Ramos (cell line): Measurements from ENCODE around the gene CYP1A2.
"Not testable (repeated sequence)": the region's sequence is repeated elsewhere in the genome, so short reads cannot be mapped to it uniquely, and the experiment has no call there.

Experiments
- in situ Hi-C: fragments of 300-500 bp; cut with MboI; formaldehyde crosslinking; loops from one replicate; pipeline ENCODE4 v1.14.3; 2022; ENCODE audit warnings: low sequenced_read_pairs; ENCODE audit not compliant: unreplicated experiment

CYP1A2 gene

GRCh38 chr15:74733269-74733668, 15.4 kb upstream of the CYP1A2 start:
- in situ Hi-C loops: no loop called here

GRCh38 chr15:74735305-74735704, 13.3 kb upstream of the CYP1A2 start:
- in situ Hi-C loops: no loop called here

GRCh38 chr15:74738239-74738638, 10.4 kb upstream of the CYP1A2 start:
- in situ Hi-C loops: not testable (repeated sequence)

- in situ Hi-C loops: no loop called here
Observed at GRCh38 chr15:74742422-74742821, 6.2 kb upstream of the CYP1A2 start.

- in situ Hi-C loops: no loop called here
Observed at GRCh38 chr15:74746389-74746788, 2.3 kb upstream of the CYP1A2 start.

GRCh38 chr15:74749832-74750231, 1.2 kb downstream of the CYP1A2 start:
- in situ Hi-C loops: no loop called here

- in situ Hi-C loops: no loop called here
Observed at GRCh38 chr15:74750751-74751150, 2.1 kb downstream of the CYP1A2 start.

- in situ Hi-C loops: no loop called here
Observed at GRCh38 chr15:74752011-74752410, 3.4 kb downstream of the CYP1A2 start.

GRCh38 chr15:74752531-74752930, 3.9 kb downstream of the CYP1A2 start:
- in situ Hi-C loops: no loop called here

- in situ Hi-C loops: no loop called here
Observed at GRCh38 chr15:74754593-74755215, 6.1 kb downstream of the CYP1A2 start.

- in situ Hi-C loops: no loop called here
Observed at GRCh38 chr15:74758736-74759135, 10.1 kb downstream of the CYP1A2 start.

- in situ Hi-C loops: no loop called here
Observed at GRCh38 chr15:74762791-74763150, 14.1 kb downstream of the CYP1A2 start.

GRCh38 chr15:74763416-74763815, 14.8 kb downstream of the CYP1A2 start:
- in situ Hi-C loops: no loop called here

- in situ Hi-C loops: loop anchor here (5.0 kb wide), 2 partner anchors 130 to 390 kb away; no protein-coding TSS in a partner anchor
Observed at GRCh38 chr15:74767167-74768098, 18.8 kb downstream of the CYP1A2 start.

- in situ Hi-C loops: loop anchor here (5.0 kb wide), 2 partner anchors 131 to 391 kb away; no protein-coding TSS in a partner anchor
Observed at GRCh38 chr15:74768099-74768770, 19.6 kb downstream of the CYP1A2 start.

- in situ Hi-C loops: loop anchor here (5.0 kb wide), 2 partner anchors 132 to 392 kb away; no protein-coding TSS in a partner anchor
Observed at GRCh38 chr15:74768771-74769342, 20.2 kb downstream of the CYP1A2 start.

GRCh38 chr15:74769463-74770025, 20.9 kb downstream of the CYP1A2 start:
- in situ Hi-C loops: loop anchor here (5.0 kb wide), 2 partner anchors 132 to 392 kb away; no protein-coding TSS in a partner anchor

- in situ Hi-C loops: no loop called here
Observed at GRCh38 chr15:74770211-74770903, 21.7 kb downstream of the CYP1A2 start.

- in situ Hi-C loops: no loop called here
Observed at GRCh38 chr15:74773329-74773728, 24.7 kb downstream of the CYP1A2 start.
